ENCODE results near the gene ATF5. TPM values are rescaled to one million over a fixed set of nuclear protein-coding genes. Genes with fewer than 3 reads are reported as not detected.

ATF5 gene
- total RNA-seq, 1 donor from 2014 or later, result 18.1 TPM

DNA sequence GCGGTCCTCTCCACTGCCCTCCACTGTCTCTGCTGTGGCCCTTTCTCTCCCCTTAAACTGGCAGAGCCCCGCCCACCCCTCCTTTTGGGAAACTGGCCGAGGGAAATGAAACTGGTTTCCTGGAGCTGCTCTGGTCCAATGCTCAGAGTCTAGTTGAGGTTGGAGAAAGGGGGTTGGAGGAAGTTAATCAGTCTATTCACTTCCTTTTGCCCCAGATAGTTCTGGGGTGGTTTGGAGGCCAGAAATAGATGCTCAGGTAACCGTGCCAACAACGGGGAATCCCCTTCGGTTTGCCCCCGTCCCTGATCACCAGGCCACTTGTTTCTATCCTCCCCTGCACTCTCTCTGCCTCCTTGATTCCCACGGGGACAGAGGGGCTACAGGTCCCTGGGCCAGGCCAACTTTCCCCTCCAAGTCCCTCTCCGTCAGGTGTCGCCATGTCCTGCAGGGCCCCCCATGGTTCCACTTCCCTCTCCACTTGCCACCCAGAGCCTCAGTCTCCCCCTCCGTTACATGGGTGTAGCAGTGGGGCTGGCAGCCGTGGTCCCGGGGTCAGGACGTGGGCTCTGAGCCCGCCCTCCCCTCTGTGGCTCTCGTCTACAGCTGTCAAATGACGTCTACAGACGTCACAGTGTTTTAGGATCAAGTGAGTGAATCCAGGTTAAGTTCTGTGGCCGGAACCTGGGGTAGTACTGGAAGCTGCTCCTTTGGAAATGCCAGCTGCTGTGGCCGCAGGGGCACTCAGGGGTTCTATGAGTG is 32.0 kb upstream of the ATF5 start, which contains the start of gene IL4I1:
Gene IL4I1 (minus strand): TSS at position 25 of the 759 bp plus-strand sequence. CDS start 727 bp downstream, outside the sequence.
- TF ChIP-seq, protein P1, sequence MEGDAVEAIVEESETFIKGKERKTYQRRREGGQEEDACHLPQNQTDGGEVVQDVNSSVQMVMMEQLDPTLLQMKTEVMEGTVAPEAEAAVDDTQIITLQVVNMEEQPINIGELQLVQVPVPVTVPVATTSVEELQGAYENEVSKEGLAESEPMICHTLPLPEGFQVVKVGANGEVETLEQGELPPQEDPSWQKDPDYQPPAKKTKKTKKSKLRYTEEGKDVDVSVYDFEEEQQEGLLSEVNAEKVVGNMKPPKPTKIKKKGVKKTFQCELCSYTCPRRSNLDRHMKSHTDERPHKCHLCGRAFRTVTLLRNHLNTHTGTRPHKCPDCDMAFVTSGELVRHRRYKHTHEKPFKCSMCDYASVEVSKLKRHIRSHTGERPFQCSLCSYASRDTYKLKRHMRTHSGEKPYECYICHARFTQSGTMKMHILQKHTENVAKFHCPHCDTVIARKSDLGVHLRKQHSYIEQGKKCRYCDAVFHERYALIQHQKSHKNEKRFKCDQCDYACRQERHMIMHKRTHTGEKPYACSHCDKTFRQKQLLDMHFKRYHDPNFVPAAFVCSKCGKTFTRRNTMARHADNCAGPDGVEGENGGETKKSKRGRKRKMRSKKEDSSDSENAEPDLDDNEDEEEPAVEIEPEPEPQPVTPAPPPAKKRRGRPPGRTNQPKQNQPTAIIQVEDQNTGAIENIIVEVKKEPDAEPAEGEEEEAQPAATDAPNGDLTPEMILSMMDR (conservative IDR thresholded peaks at IDR 0.05), result no peak
- peak within 1 kb of the TSS; percentile 74 for H3K27ac Mint-ChIP-seq
- H3K4me1 Mint-ChIP-seq (ENCODE audit: unreplicated experiment), result peaks cover 24% of the 10 kb centered on the region
- H3K4me3 Mint-ChIP-seq, result no peak within 1 kb of the TSS
- DNase-seq (ENCODE audit: extremely low spot score, unreplicated experiment), result no peak
- H3K9me3 Mint-ChIP-seq, result no peaks in the 10 kb centered on the region
- peaks cover 9% of the 10 kb centered on the region for H3K27me3 Mint-ChIP-seq
- no peaks in the 10 kb centered on the region for H3K36me3 Mint-ChIP-seq

DNA sequence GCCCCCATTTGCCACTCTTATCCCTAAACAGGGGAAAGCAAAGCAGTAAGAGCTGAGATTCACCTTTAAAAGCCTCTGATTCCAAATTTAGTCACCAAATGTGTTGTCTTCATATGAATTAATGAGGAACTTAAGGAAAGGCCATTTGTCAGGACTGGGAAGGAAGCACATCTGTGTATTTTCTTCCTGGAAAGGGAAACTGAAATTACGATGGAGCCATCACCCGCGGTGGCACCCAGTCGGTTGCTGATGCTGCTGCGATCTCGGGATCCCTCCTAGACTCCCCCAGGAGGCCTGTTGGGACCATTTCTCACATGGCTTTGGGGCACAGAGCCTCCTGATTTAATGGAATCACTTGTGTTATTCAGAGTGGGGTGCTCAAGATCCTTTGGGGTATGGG is 24.9 kb upstream of the ATF5 start:
- Mint-ChIP-seq H3K4me3 (no peak overlapping the region), H3K36me3 (peaks cover 7% of the 10 kb centered on the region), H3K27ac (no peak overlapping the region), H3K4me1 (ENCODE audit: unreplicated experiment) (no peaks in the 10 kb centered on the region), H3K9me3 (no peaks in the 10 kb centered on the region), H3K27me3 (no peaks in the 10 kb centered on the region)
- DNase-seq (ENCODE audit: extremely low spot score, unreplicated experiment), result no peak
- TF ChIP-seq, protein P1 (conservative IDR thresholded peaks at IDR 0.05), result no peak

DNA sequence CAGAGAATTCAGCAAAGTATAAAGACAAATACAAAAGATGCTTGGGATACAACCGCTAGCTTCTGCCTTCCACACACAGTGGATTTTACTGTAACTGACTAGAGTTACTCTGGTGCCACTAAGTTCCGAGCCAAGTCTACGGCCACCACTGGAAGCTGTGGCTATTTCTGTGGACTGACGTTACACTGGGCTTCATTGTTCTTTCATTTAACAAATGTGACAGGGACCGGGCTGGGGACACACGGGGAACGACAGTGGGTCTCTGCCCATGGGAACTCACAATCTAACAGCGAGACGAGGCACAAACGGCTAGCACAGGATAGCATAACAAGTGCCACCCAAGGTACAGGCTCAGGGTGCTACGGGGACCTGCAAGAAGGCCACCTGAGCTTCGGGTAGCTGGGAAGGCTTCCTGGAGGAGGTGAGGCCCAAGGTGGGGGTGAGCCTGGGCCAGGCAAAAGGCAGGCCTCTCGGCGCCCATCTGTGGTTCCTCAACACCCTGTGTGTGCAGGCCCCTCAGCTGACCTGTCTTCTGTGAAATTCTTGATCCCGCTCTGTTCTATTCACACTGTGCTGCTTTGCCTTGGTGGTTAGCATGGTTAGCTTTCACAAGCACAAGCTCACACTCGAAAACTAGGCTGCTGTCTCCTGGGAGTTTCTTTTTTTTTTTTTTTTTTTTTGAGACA is 22.0 kb upstream of the ATF5 start:
- H3K27me3 Mint-ChIP-seq, result no peaks in the 10 kb centered on the region
- DNase-seq (ENCODE audit: extremely low spot score, unreplicated experiment), result no peak
- H3K4me1 Mint-ChIP-seq (ENCODE audit: unreplicated experiment), result peaks cover 11% of the 10 kb centered on the region
- peaks cover 13% of the 10 kb centered on the region for H3K36me3 Mint-ChIP-seq
- H3K4me3 Mint-ChIP-seq, result no peak overlapping the region
- no peak overlapping the region for H3K27ac Mint-ChIP-seq
- TF ChIP-seq, protein P1 (conservative IDR thresholded peaks at IDR 0.05), result no peak
- H3K9me3 Mint-ChIP-seq, result no peaks in the 10 kb centered on the region

DNA sequence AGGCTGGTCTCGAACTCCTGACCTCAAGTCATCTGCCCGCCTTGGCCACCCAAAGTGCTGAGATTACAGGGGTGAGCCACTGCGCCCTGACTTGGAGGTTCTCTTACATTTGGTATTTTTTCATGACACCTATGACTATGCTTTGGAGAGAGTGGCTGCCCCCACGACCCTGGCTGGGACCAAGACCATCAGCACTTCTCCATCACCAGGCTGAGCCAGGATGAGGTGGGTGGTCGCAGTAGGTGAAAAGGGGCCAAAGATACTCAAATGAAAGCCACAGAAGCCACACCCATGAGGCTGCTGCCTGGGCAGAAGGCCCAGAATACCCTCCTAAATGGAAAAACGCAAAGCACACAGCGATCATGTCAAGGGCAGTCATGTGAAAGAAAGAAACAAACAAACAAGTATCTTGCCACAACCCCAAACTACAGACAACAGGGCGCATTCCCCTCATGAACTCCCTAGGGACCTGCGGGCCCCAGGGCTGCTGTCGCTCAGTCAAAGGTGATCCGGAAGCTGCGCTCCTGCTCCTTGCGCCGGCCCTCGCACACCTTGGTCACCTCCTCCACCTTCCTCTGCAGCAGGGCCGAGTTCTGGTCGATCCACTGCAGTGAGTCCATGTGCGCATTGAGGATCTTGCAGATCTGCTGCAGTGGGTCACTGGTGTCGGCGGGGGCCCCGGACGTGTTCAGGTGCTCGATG is 21.1 kb upstream of the ATF5 start:
- H3K4me3 Mint-ChIP-seq, result no peak overlapping the region
- no peak for DNase-seq (ENCODE audit: extremely low spot score, unreplicated experiment)
- H3K27ac Mint-ChIP-seq, result no peak overlapping the region
- H3K9me3 Mint-ChIP-seq, result no peaks in the 10 kb centered on the region
- peaks cover 13% of the 10 kb centered on the region for H3K4me1 Mint-ChIP-seq (ENCODE audit: unreplicated experiment)
- peaks cover 16% of the 10 kb centered on the region for H3K36me3 Mint-ChIP-seq
- TF ChIP-seq, protein P1 (conservative IDR thresholded peaks at IDR 0.05), result no peak
- H3K27me3 Mint-ChIP-seq, result no peaks in the 10 kb centered on the region

DNA sequence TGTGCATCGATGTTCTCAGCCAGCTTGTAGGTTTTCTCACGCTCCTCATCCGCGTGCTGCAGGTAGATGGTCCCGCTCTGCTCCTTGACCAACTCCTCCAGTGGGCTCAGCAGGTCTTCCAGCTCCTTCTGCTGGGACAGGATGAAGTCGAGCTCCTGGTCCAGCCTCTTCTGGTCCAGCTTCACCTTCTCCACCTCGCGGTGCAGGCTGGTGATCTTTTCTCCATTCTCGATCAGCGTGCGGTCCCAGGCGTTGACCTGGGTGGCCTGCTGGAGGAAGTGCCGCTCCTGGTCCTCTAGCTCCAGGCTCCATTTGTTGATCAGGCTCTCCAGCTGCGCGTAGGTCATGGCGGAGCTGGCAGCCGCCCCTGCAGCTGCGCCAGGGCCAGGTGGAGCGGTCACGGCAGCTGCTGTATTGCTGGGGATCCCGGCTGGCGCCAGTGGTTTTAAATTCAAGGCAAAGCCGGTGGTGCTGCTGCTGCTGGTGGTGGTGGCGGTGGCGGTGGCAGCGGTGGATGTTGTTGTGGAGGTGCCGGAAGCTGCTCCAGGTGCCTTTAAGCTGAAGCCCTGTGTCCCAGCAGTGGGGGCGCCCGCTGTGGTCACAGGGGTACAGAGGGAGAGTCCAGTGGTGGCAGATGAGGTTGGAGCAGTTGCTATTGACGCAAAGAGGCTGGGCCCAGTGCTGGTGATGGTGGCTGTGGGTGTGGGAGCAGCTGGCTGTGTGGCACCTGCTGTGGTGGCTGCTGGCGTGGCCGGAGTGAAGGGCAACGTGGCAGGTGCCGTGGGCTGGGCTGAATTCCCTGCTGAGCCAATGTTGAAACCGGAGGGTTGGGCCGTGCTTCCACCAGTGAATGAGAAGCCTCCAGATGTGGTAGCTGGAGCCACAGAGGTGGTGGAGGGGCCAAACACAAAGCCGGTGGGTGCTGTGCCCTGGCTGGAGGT is 20.3 kb upstream of the ATF5 start:
- H3K4me1 Mint-ChIP-seq (ENCODE audit: unreplicated experiment), result peaks cover 22% of the 10 kb centered on the region
- no peak overlapping the region for H3K4me3 Mint-ChIP-seq
- H3K36me3 Mint-ChIP-seq, result peaks cover 24% of the 10 kb centered on the region
- no peak for DNase-seq (ENCODE audit: extremely low spot score, unreplicated experiment)
- H3K27ac Mint-ChIP-seq, result no peak overlapping the region
- no peaks in the 10 kb centered on the region for H3K9me3 Mint-ChIP-seq
- TF ChIP-seq, protein P1 (conservative IDR thresholded peaks at IDR 0.05), result no peak
- no peaks in the 10 kb centered on the region for H3K27me3 Mint-ChIP-seq

Measured in type B pancreatic cell (in vitro differentiated cells).